ENCODE results near the gene GSTM2.
"Not testable (repeated sequence)": the region's sequence is repeated elsewhere in the genome, so short reads cannot be mapped to it uniquely, and the experiment has no call there.

GRCh38 chr1:109708949-109709348 lies 41.1 kb downstream of the GSTM2 start:
- not testable (repeated sequence) for TF ChIP-seq POLR2A (IDR thresholded peaks at IDR 0.05; ENCODE audit: low read depth, low read length); CTCF (conservative IDR thresholded peaks at IDR 0.05; ENCODE audit: low read depth, low read length); MXI1 (IDR thresholded peaks at IDR 0.05; ENCODE audit: borderline replicate concordance, low read depth, low read length); RAD21 (IDR thresholded peaks at IDR 0.05; ENCODE audit: low read length); RCOR1 (IDR thresholded peaks at IDR 0.05; ENCODE audit: insufficient replicate concordance, low read length); SMC3 (IDR thresholded peaks at IDR 0.05; ENCODE audit: low read depth, low read length); FOS (IDR thresholded peaks at IDR 0.05; ENCODE audit: low read depth, low read length); CHD1 (IDR thresholded peaks at IDR 0.05; ENCODE audit: low read depth, low read length)
- TF ChIP-seq, protein P1, sequence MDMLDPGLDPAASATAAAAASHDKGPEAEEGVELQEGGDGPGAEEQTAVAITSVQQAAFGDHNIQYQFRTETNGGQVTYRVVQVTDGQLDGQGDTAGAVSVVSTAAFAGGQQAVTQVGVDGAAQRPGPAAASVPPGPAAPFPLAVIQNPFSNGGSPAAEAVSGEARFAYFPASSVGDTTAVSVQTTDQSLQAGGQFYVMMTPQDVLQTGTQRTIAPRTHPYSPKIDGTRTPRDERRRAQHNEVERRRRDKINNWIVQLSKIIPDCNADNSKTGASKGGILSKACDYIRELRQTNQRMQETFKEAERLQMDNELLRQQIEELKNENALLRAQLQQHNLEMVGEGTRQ (IDR thresholded peaks at IDR 0.05; ENCODE audit: low read depth, low read length): not testable (repeated sequence)
